Measurements from ENCODE around the gene OGFRL1. TPM values are rescaled to one million over a fixed set of nuclear protein-coding genes. Genes with fewer than 3 reads are reported as not detected.
A peak's percentile ranks its signal among the peaks of the same experiment; 100 is the strongest.

The OGFRL1 gene
- total RNA-seq, 1 experiment from 2014 or later = 8.0 TPM

GRCh38 chr6:71299541-71300470, 11.2 kb downstream of the OGFRL1 start:
- DNase-seq (ENCODE audit: low spot score) = no peak
- H3K4me3 ChIP-seq (ENCODE audit: low read depth, low read length, poor library complexity, severe bottlenecking) = no peak overlapping the region
- H3K27me3 ChIP-seq (replicated peaks; ENCODE audit: insufficient read depth, low read depth, low read length, poor library complexity) = no peaks in the 10 kb centered on the region
- no peaks in the 10 kb centered on the region for H3K4me1 ChIP-seq (ENCODE audit: insufficient read depth, low read length, poor library complexity, severe bottlenecking)
- no peaks in the 10 kb centered on the region for H3K9me3 ChIP-seq (ENCODE audit: low read depth, low read length, poor library complexity, severe bottlenecking)
- H3K36me3 ChIP-seq (ENCODE audit: insufficient read depth, low read length, poor library complexity, severe bottlenecking) = peaks cover 4% of the 10 kb centered on the region
- CTCF ChIA-PET = no interaction called here
- intact Hi-C loops (cut with micrococcal nuclease; ENCODE audit: unreplicated experiment) = no loop called here
- no peak overlapping the region for H3K27ac ChIP-seq (ENCODE audit: low read depth, low read length, poor library complexity, severe bottlenecking)
- TF ChIP-seq EZH2 (IDR thresholded peaks at IDR 0.05; ENCODE audit: borderline replicate concordance, low read depth, low read length, poor library complexity, severe bottlenecking) (no peak), CTCF (conservative IDR thresholded peaks at IDR 0.05; ENCODE audit: low read depth, low read length) (no peak)
- POLR2A ChIA-PET (ENCODE audit: low non-redundant PET) = no interaction called here
- no TSS peak for BruUV-seq (replicated peaks)

GRCh38 chr6:71300561-71301168, 12.1 kb downstream of the OGFRL1 start:
- Histone ChIP-seq H3K4me3 (ENCODE audit: low read depth, low read length, poor library complexity, severe bottlenecking) (no peak overlapping the region), H3K36me3 (ENCODE audit: insufficient read depth, low read length, poor library complexity, severe bottlenecking) (peaks cover 4% of the 10 kb centered on the region), H3K27ac (ENCODE audit: low read depth, low read length, poor library complexity, severe bottlenecking) (no peak overlapping the region), H3K9me3 (ENCODE audit: low read depth, low read length, poor library complexity, severe bottlenecking) (no peaks in the 10 kb centered on the region), H3K27me3 (replicated peaks; ENCODE audit: insufficient read depth, low read depth, low read length, poor library complexity) (no peaks in the 10 kb centered on the region), H3K4me1 (ENCODE audit: insufficient read depth, low read length, poor library complexity, severe bottlenecking) (no peaks in the 10 kb centered on the region)
- intact Hi-C loops (cut with micrococcal nuclease; ENCODE audit: unreplicated experiment) = no loop called here
- TF ChIP-seq CTCF (conservative IDR thresholded peaks at IDR 0.05; ENCODE audit: low read depth, low read length) = no peak
- no peak for TF ChIP-seq EZH2 (IDR thresholded peaks at IDR 0.05; ENCODE audit: borderline replicate concordance, low read depth, low read length, poor library complexity, severe bottlenecking)
- no TSS peak for BruUV-seq (replicated peaks)
- CTCF ChIA-PET = no interaction called here
- POLR2A ChIA-PET (ENCODE audit: low non-redundant PET) = no interaction called here
- no peak for DNase-seq (ENCODE audit: low spot score)

GRCh38 chr6:71301546-71301945, 12.9 kb downstream of the OGFRL1 start:
- intact Hi-C loops (cut with micrococcal nuclease; ENCODE audit: unreplicated experiment) = no loop called here
- H3K4me3 ChIP-seq (ENCODE audit: low read depth, low read length, poor library complexity, severe bottlenecking) = no peak overlapping the region
- H3K27me3 ChIP-seq (replicated peaks; ENCODE audit: insufficient read depth, low read depth, low read length, poor library complexity) = no peaks in the 10 kb centered on the region
- ChIA-PET POLR2A (ENCODE audit: low non-redundant PET) (no interaction called here), CTCF (no interaction called here)
- H3K27ac ChIP-seq (ENCODE audit: low read depth, low read length, poor library complexity, severe bottlenecking) = no peak overlapping the region
- peaks cover 4% of the 10 kb centered on the region for H3K36me3 ChIP-seq (ENCODE audit: insufficient read depth, low read length, poor library complexity, severe bottlenecking)
- no peak for TF ChIP-seq EZH2 (IDR thresholded peaks at IDR 0.05; ENCODE audit: borderline replicate concordance, low read depth, low read length, poor library complexity, severe bottlenecking)
- no peak for TF ChIP-seq CTCF (conservative IDR thresholded peaks at IDR 0.05; ENCODE audit: low read depth, low read length)
- TSS peak; percentile 25 for BruUV-seq (replicated peaks)
- H3K4me1 ChIP-seq (ENCODE audit: insufficient read depth, low read length, poor library complexity, severe bottlenecking) = no peaks in the 10 kb centered on the region
- no peak for DNase-seq (ENCODE audit: low spot score)
- no peaks in the 10 kb centered on the region for H3K9me3 ChIP-seq (ENCODE audit: low read depth, low read length, poor library complexity, severe bottlenecking)

All from A673 (cell line).